ENCODE data around the gene ZDHHC24.

The ZDHHC24 gene

DNA sequence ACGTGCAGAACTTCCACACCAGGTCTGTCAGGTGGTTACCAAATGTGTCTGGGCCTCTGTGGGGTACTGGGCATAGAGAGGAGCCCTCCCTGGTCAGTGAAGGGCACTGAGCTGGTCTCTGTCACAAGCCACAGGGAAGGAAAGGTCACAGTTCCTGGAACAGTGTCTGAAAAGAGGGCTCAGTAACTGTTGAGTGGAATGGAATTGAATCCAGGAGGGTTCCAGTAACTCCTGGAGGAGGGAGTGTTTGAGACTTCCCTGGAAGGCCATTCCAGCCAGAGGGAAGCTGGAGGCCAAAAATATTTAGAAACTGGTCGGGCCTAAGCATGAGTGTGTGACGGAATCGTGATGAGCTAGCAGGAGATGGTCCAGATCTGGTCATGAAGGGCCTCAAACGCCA is 8.8 kb upstream of the ZDHHC24 start:
- Histone ChIP-seq H3K18ac (ENCODE audit: low read length) (no peak overlapping the region), H3K4me1 (ENCODE audit: control insufficient read depth, low read depth, low read length) (no peaks in the 10 kb centered on the region), H3K4ac (ENCODE audit: low read depth, low read length) (no peak overlapping the region), H2BK120ac (ENCODE audit: low read depth, low read length) (no peak overlapping the region), H3K4me3 (ENCODE audit: low read length) (no peak overlapping the region), H2BK5ac (ENCODE audit: low read length) (no peak overlapping the region), H3K79me1 (ENCODE audit: low read length) (no peaks in the 10 kb centered on the region), H3K79me2 (ENCODE audit: control insufficient read depth, insufficient read depth, low read length) (no peaks in the 10 kb centered on the region), H3K27me3 (ENCODE audit: insufficient read depth, low read length, poor library complexity) (no peaks in the 10 kb centered on the region), H3K27ac (ENCODE audit: low read depth, low read length) (no peak overlapping the region), H4K8ac (ENCODE audit: low read depth, low read length) (no peak overlapping the region), H3K23ac (ENCODE audit: low read length) (no peak overlapping the region), H4K5ac (ENCODE audit: low read length) (no peak overlapping the region), H2BK15ac (replicated peaks; ENCODE audit: low read depth) (no peak overlapping the region), H3K9ac (ENCODE audit: low read length) (no peak overlapping the region), H3K56ac (ENCODE audit: low read length) (no peak overlapping the region), H3K4me2 (ENCODE audit: low read length) (no peak overlapping the region), H2AK5ac (ENCODE audit: low read length) (no peak overlapping the region), H3K36me3 (ENCODE audit: control insufficient read depth, insufficient read depth, low read length) (no peaks in the 10 kb centered on the region)
- WGBS (ENCODE audit: extremely low coverage, insufficient coverage, low lambda C conversion rate): no CpG with 5 or more reads among the region's 5 CpGs
- DNase-seq: no peak

DNA sequence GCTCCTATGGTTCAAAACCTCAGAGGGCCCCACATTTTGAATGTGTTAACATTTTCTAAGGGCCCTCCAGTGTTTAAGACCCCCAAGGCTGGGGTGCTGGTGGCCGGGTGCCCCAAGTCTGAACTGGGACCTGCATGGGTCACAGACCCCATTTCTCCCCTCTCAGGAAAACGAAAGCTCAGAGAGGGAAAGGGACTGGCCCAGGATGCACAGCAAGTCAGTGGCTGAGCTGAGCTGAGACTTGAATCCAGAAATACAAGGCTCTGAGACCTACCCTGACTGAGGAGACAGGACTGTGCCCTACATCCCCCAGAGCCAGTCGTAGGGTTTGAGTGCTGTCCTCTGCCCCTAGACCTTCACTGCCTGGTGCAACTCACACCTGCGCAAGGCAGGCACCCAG is 5.0 kb upstream of the ZDHHC24 start:
- no CpG with 5 or more reads among the region's 4 CpGs for WGBS (ENCODE audit: extremely low coverage, insufficient coverage, low lambda C conversion rate)

DNA sequence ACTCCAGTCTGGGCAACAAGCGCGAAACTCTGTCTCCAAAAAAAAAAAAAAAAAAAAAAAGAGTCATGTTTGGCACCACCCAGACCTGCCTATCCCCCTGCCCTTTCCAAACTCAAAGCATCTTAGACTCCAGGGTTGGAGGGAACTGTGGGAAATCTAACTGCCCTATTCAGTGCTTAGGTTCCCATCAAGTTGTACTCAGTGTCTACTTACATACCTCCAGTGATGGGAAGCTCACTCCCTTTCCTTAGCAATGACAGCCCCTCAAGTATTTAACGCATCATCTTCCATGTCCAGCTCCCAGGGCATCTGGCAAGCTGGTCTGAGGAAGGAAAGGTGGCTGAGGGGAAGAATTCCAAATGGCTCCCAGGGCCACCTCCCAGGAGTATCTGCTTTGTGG is 3.8 kb upstream of the ZDHHC24 start:
- Histone ChIP-seq H3K36me3 (ENCODE audit: control insufficient read depth, insufficient read depth, low read length) (no peaks in the 10 kb centered on the region), H3K79me2 (ENCODE audit: control insufficient read depth, insufficient read depth, low read length) (no peaks in the 10 kb centered on the region), H3K23ac (ENCODE audit: low read length) (no peak overlapping the region), H4K5ac (ENCODE audit: low read length) (no peak overlapping the region), H3K4ac (ENCODE audit: low read depth, low read length) (no peak overlapping the region), H3K4me2 (ENCODE audit: low read length) (no peak overlapping the region), H4K8ac (ENCODE audit: low read depth, low read length) (no peak overlapping the region), H3K79me1 (ENCODE audit: low read length) (no peaks in the 10 kb centered on the region), H2BK5ac (ENCODE audit: low read length) (no peak overlapping the region), H3K4me3 (ENCODE audit: low read length) (no peak overlapping the region), H3K4me1 (ENCODE audit: control insufficient read depth, low read depth, low read length) (no peaks in the 10 kb centered on the region), H2BK15ac (replicated peaks; ENCODE audit: low read depth) (no peak overlapping the region), H3K56ac (ENCODE audit: low read length) (no peak overlapping the region), H3K27ac (ENCODE audit: low read depth, low read length) (no peak overlapping the region), H3K18ac (ENCODE audit: low read length) (no peak overlapping the region), H3K9ac (ENCODE audit: low read length) (no peak overlapping the region), H3K27me3 (ENCODE audit: insufficient read depth, low read length, poor library complexity) (no peaks in the 10 kb centered on the region), H2BK120ac (ENCODE audit: low read depth, low read length) (no peak overlapping the region), H2AK5ac (ENCODE audit: low read length) (no peak overlapping the region)
- DNase-seq: no peak
- WGBS (ENCODE audit: extremely low coverage, insufficient coverage, low lambda C conversion rate): no CpG with 5 or more reads among the region's 3 CpGs

More for the DNA sequence above, 5.0 kb upstream of the ZDHHC24 start:
- no peak overlapping the region for H3K23ac ChIP-seq (ENCODE audit: low read length)
- H3K79me2 ChIP-seq (ENCODE audit: control insufficient read depth, insufficient read depth, low read length): no peaks in the 10 kb centered on the region
- DNase-seq: no peak
- H3K56ac ChIP-seq (ENCODE audit: low read length): no peak overlapping the region
- H3K18ac ChIP-seq (ENCODE audit: low read length): no peak overlapping the region
- H3K4me1 ChIP-seq (ENCODE audit: control insufficient read depth, low read depth, low read length): no peaks in the 10 kb centered on the region
- H3K27ac ChIP-seq (ENCODE audit: low read depth, low read length): no peak overlapping the region
- H3K4ac ChIP-seq (ENCODE audit: low read depth, low read length): no peak overlapping the region
- H3K4me3 ChIP-seq (ENCODE audit: low read length): no peak overlapping the region
- no peak overlapping the region for H4K8ac ChIP-seq (ENCODE audit: low read depth, low read length)
- H4K5ac ChIP-seq (ENCODE audit: low read length): no peak overlapping the region
- H2BK15ac ChIP-seq (replicated peaks; ENCODE audit: low read depth): no peak overlapping the region
- no peak overlapping the region for H2BK5ac ChIP-seq (ENCODE audit: low read length)
- no peaks in the 10 kb centered on the region for H3K27me3 ChIP-seq (ENCODE audit: insufficient read depth, low read length, poor library complexity)
- no peaks in the 10 kb centered on the region for H3K79me1 ChIP-seq (ENCODE audit: low read length)
- H2AK5ac ChIP-seq (ENCODE audit: low read length): no peak overlapping the region
- no peak overlapping the region for H2BK120ac ChIP-seq (ENCODE audit: low read depth, low read length)
- H3K4me2 ChIP-seq (ENCODE audit: low read length): no peak overlapping the region
- H3K36me3 ChIP-seq (ENCODE audit: control insufficient read depth, insufficient read depth, low read length): no peaks in the 10 kb centered on the region
- no peak overlapping the region for H3K9ac ChIP-seq (ENCODE audit: low read length)

DNA sequence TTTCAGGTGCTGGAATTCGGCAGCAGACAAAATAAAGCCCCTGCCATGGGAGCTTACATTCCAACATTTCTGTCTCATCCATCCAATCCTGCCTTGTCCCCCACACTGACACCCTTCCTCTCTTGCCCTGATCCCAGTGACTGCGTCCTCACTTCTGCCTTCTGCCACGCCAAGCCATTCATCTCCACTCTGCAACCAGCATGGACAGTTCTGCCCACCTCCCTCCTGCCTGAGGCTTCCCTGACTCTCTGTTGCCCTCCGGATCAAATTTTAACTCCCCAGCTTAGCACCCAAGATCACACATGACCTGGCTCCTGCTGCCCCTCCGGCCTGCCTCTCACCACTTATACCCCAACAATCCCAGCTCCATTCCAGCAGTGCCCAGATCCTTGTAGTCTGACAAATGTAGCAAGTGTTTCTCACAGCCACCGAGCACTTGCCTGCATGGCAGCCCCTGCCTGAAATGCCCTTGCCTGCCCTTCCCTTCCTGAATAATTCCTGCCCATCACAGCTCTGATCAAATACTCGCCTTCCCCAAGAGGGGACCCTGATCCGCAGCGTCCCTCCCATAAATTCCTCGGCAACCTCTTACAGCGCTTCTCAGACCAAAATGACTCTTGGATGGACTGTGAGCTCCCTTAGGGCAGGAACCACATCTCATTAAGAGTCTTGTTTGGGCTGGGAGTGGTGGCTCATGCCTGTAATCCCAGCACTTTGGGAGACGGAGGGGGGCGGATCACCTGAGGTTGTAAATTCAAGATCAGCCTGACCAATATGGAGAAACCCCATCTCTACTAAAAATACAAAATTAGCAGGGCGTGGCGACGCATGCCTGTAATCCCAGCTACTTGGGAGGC is 3.2 kb upstream of the ZDHHC24 start:
- Histone ChIP-seq H3K4ac (ENCODE audit: low read depth, low read length) (no peak overlapping the region), H3K79me2 (ENCODE audit: control insufficient read depth, insufficient read depth, low read length) (no peaks in the 10 kb centered on the region), H2AK5ac (ENCODE audit: low read length) (no peak overlapping the region), H3K4me3 (ENCODE audit: low read length) (no peak overlapping the region), H3K4me2 (ENCODE audit: low read length) (no peak overlapping the region), H3K56ac (ENCODE audit: low read length) (no peak overlapping the region), H3K9ac (ENCODE audit: low read length) (no peak overlapping the region), H3K4me1 (ENCODE audit: control insufficient read depth, low read depth, low read length) (no peaks in the 10 kb centered on the region), H2BK120ac (ENCODE audit: low read depth, low read length) (no peak overlapping the region), H3K23ac (ENCODE audit: low read length) (no peak overlapping the region), H3K27me3 (ENCODE audit: insufficient read depth, low read length, poor library complexity) (no peaks in the 10 kb centered on the region), H4K8ac (ENCODE audit: low read depth, low read length) (no peak overlapping the region), H3K18ac (ENCODE audit: low read length) (no peak overlapping the region), H2BK15ac (replicated peaks; ENCODE audit: low read depth) (no peak overlapping the region), H3K36me3 (ENCODE audit: control insufficient read depth, insufficient read depth, low read length) (no peaks in the 10 kb centered on the region), H2BK5ac (ENCODE audit: low read length) (no peak overlapping the region), H4K5ac (ENCODE audit: low read length) (no peak overlapping the region), H3K79me1 (ENCODE audit: low read length) (no peaks in the 10 kb centered on the region), H3K27ac (ENCODE audit: low read depth, low read length) (no peak overlapping the region)
- no CpG with 5 or more reads among the region's 16 CpGs for WGBS (ENCODE audit: extremely low coverage, insufficient coverage, low lambda C conversion rate)
- peak; percentile 27 for DNase-seq

- H3K4me2 ChIP-seq (ENCODE audit: low read length): no peak overlapping the region
- WGBS (ENCODE audit: extremely low coverage, insufficient coverage, low lambda C conversion rate): no CpG with 5 or more reads among the region's 11 CpGs
- H2BK5ac ChIP-seq (ENCODE audit: low read length): no peak overlapping the region
- H3K4me1 ChIP-seq (ENCODE audit: control insufficient read depth, low read depth, low read length): no peaks in the 10 kb centered on the region
- no peak overlapping the region for H2BK15ac ChIP-seq (replicated peaks; ENCODE audit: low read depth)
- H2BK120ac ChIP-seq (ENCODE audit: low read depth, low read length): no peak overlapping the region
- DNase-seq: no peak
- no peak overlapping the region for H3K9ac ChIP-seq (ENCODE audit: low read length)
- H3K4ac ChIP-seq (ENCODE audit: low read depth, low read length): no peak overlapping the region
- no peak overlapping the region for H2AK5ac ChIP-seq (ENCODE audit: low read length)
- H4K8ac ChIP-seq (ENCODE audit: low read depth, low read length): no peak overlapping the region
- no peak overlapping the region for H3K4me3 ChIP-seq (ENCODE audit: low read length)
- H3K18ac ChIP-seq (ENCODE audit: low read length): no peak overlapping the region
- H3K36me3 ChIP-seq (ENCODE audit: control insufficient read depth, insufficient read depth, low read length): no peaks in the 10 kb centered on the region
- H3K79me1 ChIP-seq (ENCODE audit: low read length): no peaks in the 10 kb centered on the region
- H4K5ac ChIP-seq (ENCODE audit: low read length): no peak overlapping the region
- no peak overlapping the region for H3K56ac ChIP-seq (ENCODE audit: low read length)
- no peaks in the 10 kb centered on the region for H3K79me2 ChIP-seq (ENCODE audit: control insufficient read depth, insufficient read depth, low read length)
- no peak overlapping the region for H3K27ac ChIP-seq (ENCODE audit: low read depth, low read length)
- H3K23ac ChIP-seq (ENCODE audit: low read length): no peak overlapping the region
- no peaks in the 10 kb centered on the region for H3K27me3 ChIP-seq (ENCODE audit: insufficient read depth, low read length, poor library complexity)
These were observed 2.2 kb upstream of the ZDHHC24 start for GRCh38 chr11:66548041-66548440.

GRCh38 chr11:66547662-66548009 is 1.8 kb upstream of the ZDHHC24 start:
- H3K27ac ChIP-seq (ENCODE audit: low read depth, low read length): no peak overlapping the region
- no peak overlapping the region for H3K9ac ChIP-seq (ENCODE audit: low read length)
- H4K5ac ChIP-seq (ENCODE audit: low read length): no peak overlapping the region
- H3K23ac ChIP-seq (ENCODE audit: low read length): no peak overlapping the region
- no peaks in the 10 kb centered on the region for H3K4me1 ChIP-seq (ENCODE audit: control insufficient read depth, low read depth, low read length)
- no peak overlapping the region for H4K8ac ChIP-seq (ENCODE audit: low read depth, low read length)
- no peaks in the 10 kb centered on the region for H3K79me1 ChIP-seq (ENCODE audit: low read length)
- H3K27me3 ChIP-seq (ENCODE audit: insufficient read depth, low read length, poor library complexity): no peaks in the 10 kb centered on the region
- no peak overlapping the region for H2AK5ac ChIP-seq (ENCODE audit: low read length)
- no peak overlapping the region for H3K18ac ChIP-seq (ENCODE audit: low read length)
- no peak overlapping the region for H2BK15ac ChIP-seq (replicated peaks; ENCODE audit: low read depth)
- H3K4me3 ChIP-seq (ENCODE audit: low read length): no peak overlapping the region
- no peaks in the 10 kb centered on the region for H3K36me3 ChIP-seq (ENCODE audit: control insufficient read depth, insufficient read depth, low read length)
- DNase-seq: no peak
- H2BK5ac ChIP-seq (ENCODE audit: low read length): no peak overlapping the region
- H3K4me2 ChIP-seq (ENCODE audit: low read length): no peak overlapping the region
- no CpG with 5 or more reads among the region's 5 CpGs for WGBS (ENCODE audit: extremely low coverage, insufficient coverage, low lambda C conversion rate)
- no peak overlapping the region for H2BK120ac ChIP-seq (ENCODE audit: low read depth, low read length)
- H3K56ac ChIP-seq (ENCODE audit: low read length): no peak overlapping the region
- no peaks in the 10 kb centered on the region for H3K79me2 ChIP-seq (ENCODE audit: control insufficient read depth, insufficient read depth, low read length)
- no peak overlapping the region for H3K4ac ChIP-seq (ENCODE audit: low read depth, low read length)
